Ishikawa (cell line): Measurements from ENCODE around the gene ITSN2.

Experiments used
- EGR1 ChIP-seq: IDR thresholded peaks from 2 replicates; pipeline ENCODE4 v1.6.1; 2012
- TAF1 ChIP-seq: IDR thresholded peaks from 2 replicates; pipeline ENCODE4 v1.6.1; 2012; ENCODE audit warnings: low read depth, mild to moderate bottlenecking

DNA sequence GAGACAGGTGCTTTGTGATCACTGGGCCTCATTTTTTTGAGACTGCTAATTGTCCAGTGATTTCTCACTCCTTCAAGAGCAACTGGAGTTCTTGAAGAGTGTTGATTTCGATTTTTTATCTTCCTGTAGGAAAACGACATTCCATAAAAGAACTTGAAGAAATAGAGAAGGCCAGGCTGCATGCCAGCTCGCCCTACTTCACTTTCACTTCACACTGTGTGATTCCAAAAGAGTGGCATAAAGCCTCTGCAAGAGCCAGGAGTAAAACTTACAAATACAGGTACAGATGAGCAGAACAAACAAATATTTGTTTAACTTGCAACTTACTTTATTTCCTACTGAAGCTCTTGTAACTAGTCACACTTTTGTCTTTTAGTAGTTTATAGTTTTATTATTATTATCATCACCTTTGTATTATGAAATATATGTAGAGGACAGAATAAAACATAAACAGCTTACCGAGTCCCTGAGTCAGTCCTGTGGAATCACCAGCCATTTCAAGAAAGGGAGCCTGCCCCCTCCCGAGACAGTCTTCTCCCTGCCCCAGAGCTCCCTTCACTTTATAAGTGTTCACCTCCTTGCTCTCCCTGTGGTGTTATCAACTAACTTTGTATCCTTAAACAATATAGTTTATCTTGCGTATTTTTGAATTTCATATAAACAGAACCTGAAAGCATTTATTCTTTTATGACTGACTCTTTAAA lies 176.8 kb downstream of the ITSN2 start:
- TF ChIP-seq TAF1 (no peak), EGR1 (no peak)
